ENCODE measurements around the gene ZNF70.

The ZNF70 gene

DNA sequence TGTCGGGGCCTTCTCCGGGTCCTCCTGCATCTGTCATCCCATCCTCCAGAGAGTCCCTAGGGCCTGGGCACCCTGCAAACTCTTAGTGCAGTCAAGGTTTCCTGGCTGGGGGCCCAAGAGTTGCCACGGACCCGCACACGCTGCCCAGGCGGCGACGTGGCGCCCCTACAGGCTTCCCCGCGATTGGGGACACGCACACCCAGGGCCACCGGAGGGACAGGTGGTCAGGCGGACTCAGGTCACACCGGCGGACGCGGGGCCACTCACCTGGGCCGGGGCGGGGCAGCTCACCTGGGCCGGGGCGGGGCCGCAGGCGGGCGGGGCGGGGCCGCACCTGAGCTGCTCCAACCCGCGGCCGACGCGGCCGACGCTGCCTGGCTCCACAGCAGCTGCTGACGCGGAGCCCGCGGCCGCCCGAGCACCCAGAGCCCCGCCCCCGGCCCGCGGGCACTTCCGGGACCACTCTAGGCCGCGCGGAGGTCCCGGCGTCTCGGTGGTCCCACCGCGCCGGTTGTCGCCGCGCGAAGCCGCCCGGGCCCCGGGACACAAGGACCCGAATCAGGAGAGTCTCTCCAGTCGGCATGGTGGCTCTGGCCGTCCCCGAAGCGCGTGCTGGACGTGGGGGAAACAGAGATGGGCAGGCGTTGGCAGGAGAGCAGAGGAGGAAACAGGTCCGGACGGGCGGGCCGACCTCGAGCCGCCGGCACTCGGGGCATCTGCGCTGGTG lies at the start of gene ZNF70:
TSS of gene ZNF70 (minus strand) at position 399 of the 727 bp plus-strand sequence. CDS start 5,972 bp downstream, outside the sequence.
- DNase-seq, result peak; percentile 69

DNA sequence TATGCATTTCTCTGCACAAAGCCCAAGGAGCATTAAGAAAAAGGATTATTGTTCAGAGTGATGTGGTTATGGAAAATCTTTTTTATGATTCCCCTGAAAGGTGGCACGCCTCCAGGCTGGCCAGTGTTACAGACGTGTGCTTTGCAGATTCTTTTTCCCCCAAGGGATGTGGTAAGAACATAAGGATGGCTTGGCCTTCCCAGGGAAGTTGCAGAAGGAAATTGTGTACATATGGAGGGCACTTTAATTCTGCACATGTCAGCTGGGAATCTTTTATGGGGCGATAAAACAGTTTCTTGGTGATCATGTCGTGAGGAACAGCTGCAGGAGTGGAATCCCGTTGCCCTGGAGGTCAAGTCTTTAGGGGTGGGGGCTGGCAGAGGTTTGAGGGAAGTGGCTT lies 45.5 kb upstream of the ZNF70 start:
- no peak for DNase-seq

DNA sequence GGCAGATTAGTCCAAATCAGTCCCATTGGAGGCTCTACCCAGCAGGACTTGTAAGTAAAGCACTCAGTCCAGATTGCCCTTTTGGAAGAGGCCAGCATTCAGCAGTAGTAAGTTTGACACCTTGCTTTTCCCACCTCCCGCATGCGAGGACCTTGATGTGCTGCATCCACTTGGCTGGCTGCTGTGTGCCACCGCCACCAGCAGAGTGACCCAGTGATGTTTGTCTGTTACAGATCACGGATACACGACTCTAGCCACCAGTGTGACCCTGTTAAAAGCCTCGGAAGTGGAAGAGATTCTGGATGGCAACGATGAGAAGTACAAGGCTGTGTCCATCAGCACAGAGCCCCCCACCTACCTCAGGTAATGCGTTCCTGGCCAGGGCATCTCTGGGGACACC lies 42.4 kb upstream of the ZNF70 start:
- DNase-seq, result no peak

GRCh38 chr22:23791738-23792645 lies 41.1 kb upstream of the ZNF70 start:
- no peak for DNase-seq

DNA sequence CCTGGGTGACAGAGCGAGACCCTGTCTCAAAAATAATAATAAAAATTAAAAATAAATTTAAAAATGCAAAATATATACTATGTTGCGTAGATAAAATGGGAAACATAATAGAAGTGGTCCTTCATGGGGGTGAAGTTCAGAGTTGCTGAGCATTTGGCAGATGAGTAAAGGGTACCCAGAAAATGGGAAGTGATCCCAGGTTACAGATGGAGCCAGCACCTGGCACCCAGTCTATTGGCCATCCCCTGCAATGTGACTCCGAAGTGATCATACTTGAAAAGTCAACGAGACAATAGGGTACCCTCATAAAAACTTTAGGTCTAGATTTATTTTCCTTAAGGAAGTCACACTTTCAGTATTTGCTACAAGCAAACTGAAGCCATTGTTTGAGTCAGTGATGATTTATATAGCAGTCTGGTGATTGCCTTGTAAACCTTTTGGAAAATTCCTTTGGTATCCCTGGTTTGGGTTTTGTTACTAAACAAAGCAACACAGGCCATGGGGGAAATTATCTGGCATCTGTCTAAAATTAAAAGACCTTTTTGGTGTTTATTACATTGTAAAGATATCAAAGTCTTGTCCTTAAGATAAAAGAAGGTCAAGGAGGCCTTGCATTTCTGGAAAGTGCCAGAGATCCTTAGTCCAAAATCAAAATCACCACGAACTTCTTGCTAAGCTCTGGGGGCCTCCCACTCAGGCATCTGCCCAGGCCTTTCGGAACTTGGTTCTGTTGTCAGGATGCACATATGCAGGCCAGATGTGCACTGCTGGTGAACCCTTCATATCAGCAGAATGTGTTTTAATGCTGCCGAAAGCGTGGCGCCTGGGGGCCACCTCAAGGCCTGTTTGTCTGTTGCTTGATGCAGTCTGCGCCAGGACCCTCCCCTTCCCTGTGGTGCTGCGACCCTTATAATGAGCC lies 40.2 kb upstream of the ZNF70 start:
- DNase-seq, result no peak

- no peak for DNase-seq
Observed at GRCh38 chr22:23789638-23790037, 38.7 kb upstream of the ZNF70 start.

GRCh38 chr22:23789121-23789520 lies 38.2 kb upstream of the ZNF70 start:
- DNase-seq, result no peak

GRCh38 chr22:23787910-23788309 lies 37.0 kb upstream of the ZNF70 start:
- DNase-seq, result no peak

DNA sequence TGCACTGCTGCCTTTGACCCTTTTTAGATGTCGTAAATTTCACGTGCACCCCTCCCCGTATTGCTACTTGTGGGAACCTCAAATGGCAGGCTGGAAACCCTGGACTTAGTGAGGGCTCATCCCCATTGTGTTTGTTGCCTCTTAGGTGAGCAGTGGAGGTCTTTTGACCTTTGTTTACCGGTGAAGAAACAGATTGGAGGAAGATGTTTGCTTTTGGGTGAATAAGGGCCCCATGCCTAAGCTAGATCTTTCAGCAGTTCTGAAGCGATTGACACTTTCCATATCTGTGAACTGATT lies 36.6 kb upstream of the ZNF70 start:
- no peak for DNase-seq

DNA sequence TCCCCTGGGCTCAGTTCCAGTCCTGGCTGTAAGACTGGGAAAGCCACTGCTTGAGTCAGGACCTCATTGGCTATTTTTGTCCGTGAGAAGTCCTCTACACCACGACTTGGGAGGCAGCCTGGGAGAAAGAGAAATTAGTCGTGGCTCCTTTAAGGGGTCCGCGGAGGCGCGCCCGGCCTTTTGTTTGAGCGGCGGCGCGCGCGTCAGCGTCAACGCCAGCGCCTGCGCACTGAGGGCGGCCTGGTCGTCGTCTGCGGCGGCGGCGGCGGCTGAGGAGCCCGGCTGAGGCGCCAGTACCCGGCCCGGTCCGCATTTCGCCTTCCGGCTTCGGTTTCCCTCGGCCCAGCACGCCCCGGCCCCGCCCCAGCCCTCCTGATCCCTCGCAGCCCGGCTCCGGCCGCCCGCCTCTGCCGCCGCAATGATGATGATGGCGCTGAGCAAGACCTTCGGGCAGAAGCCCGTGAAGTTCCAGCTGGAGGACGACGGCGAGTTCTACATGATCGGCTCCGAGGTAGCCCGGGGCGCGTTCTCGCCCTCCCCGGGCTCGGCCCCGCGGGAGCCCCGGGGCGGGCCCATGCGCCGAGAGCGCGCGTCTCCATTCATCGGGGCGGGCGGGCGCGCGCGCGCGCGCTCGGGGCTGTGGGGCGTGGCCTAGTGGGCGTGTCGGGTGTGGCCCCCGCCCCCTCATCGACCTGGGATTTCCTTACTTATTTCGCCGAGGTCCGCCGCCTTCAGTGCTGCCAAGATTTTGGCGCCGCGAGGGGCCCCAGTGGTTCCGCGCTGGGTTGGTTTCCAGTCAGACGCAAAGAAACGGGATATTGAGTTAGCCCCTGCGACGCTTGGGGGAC lies 36.1 kb upstream of the ZNF70 start, which contains the start of gene SMARCB1:
TSS of gene SMARCB1 (plus strand) at position 215 of the 848 bp plus-strand sequence. CDS start at position 419, 204 bp downstream.
- peak; percentile 92 for DNase-seq

GRCh38 chr22:23786261-23786710 lies 35.4 kb upstream of the ZNF70 start:
- no peak for DNase-seq

GRCh38 chr22:23784215-23784732 lies 33.4 kb upstream of the ZNF70 start:
- DNase-seq, result no peak

GRCh38 chr22:23783265-23784150 lies 32.6 kb upstream of the ZNF70 start:
- no peak for DNase-seq

GRCh38 chr22:23782703-23783102 lies 31.8 kb upstream of the ZNF70 start:
- no peak for DNase-seq

DNA sequence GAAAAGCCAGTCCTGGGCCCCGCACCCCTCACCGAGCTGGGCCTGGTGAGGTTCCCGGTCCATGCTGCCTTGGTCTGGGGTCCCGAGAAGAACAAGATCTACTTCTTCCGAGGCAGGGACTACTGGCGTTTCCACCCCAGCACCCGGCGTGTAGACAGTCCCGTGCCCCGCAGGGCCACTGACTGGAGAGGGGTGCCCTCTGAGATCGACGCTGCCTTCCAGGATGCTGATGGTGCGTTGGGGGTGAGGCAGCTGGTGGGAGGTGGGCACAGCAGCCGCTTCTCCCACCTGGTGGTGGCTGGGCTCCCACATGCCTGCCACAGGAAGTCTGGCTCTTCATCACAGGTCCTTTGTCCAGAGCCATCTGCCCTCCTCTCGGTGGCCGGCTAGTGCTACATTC lies 31.3 kb upstream of the ZNF70 start:
- no peak for DNase-seq

- no peak for DNase-seq
Observed at GRCh38 chr22:23781511-23782183, 30.7 kb upstream of the ZNF70 start.

DNA sequence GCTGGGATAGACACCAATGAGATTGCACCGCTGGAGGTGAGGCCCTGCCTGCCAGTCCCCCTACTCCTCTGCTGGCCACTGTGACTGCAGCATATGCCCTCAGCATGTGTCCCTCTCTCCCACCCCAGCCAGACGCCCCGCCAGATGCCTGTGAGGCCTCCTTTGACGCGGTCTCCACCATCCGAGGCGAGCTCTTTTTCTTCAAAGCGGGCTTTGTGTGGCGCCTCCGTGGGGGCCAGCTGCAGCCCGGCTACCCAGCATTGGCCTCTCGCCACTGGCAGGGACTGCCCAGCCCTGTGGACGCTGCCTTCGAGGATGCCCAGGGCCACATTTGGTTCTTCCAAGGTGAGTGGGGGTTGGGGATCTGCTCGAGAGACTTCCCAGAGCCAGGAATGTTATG lies 30.2 kb upstream of the ZNF70 start:
- no peak for DNase-seq

DNA sequence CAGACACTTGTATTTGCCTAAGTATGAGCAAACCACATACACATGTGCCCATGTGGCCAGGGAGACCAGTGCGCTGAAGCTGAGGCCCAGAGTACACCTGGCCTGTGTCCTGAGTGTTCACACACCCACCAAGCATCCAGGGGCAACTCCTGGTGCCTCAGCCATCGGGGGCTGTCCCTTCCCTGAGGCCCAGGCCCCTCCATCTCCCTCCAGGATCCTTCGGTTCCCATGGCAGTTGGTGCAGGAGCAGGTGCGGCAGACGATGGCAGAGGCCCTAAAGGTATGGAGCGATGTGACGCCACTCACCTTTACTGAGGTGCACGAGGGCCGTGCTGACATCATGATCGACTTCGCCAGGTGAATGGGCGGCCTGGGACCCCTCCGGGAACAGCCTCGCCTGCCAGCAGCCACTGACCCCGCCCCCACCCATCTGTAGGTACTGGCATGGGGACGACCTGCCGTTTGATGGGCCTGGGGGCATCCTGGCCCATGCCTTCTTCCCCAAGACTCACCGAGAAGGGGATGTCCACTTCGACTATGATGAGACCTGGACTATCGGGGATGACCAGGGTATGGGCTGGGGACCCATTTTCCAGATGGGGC lies 29.3 kb upstream of the ZNF70 start:
- DNase-seq, result no peak

GRCh38 chr22:23779731-23780130 lies 28.8 kb upstream of the ZNF70 start:
- DNase-seq, result no peak

DNA sequence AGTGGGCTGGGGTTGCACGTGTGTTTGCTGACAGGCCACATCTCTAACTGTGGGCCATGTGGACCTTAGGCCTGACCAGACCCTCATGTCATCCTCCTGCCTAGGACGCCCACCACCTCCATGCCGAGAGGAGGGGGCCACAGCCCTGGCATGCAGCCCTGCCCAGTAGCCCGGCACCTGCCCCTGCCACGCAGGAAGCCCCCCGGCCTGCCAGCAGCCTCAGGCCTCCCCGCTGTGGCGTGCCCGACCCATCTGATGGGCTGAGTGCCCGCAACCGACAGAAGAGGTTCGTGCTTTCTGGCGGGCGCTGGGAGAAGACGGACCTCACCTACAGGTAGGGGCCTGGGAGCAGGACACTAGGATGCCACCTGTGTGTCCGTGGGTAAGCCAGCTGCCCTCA lies 28.2 kb upstream of the ZNF70 start:
- DNase-seq, result no peak
